Cardiac septum (tissue), 1 donor: ENCODE results near the gene CALHM4. TPM values are rescaled to one million over a fixed set of nuclear protein-coding genes. Genes with fewer than 3 reads are reported as not detected.

Experiments used
- total RNA-seq: library from RNA; stranded (reverse); fragmentation: NEBNext Ultra II Directional; extraction: Animal tissue kit (Norgen Biotek cat#: 25700); gene quantifications from one replicate; pipeline ENCODE4 v1.2.1, GENCODE V29; 2021
- donor health status: DM: no; HTN: no; CAD: no.

The CALHM4 gene
- total RNA-seq, 1 donor from 2014 or later: not detected

Other genes with a start within 250 kb of the CALHM4 start
- gene DSE, start 182.8 kb upstream of the CALHM4 start, total RNA-seq: 14.3 TPM
- gene CALHM6, start 92.4 kb upstream of the CALHM4 start, total RNA-seq: 0.97 TPM
- gene CALHM5, start 42.1 kb upstream of the CALHM4 start, total RNA-seq: 1.7 TPM
- 0.16 TPM for gene TRAPPC3L, start 8.1 kb upstream of the CALHM4 start, total RNA-seq
- 52.9 TPM for gene RWDD1, start 17.8 kb downstream of the CALHM4 start, total RNA-seq
- 0.57 TPM for gene RSPH4A, start 62.7 kb downstream of the CALHM4 start, total RNA-seq
- gene ZUP1, start 115.0 kb downstream of the CALHM4 start, total RNA-seq: 4.4 TPM
- 7.7 TPM for gene KPNA5, start 127.5 kb downstream of the CALHM4 start, total RNA-seq
- gene FAM162B, start 212.0 kb downstream of the CALHM4 start, total RNA-seq: 2.7 TPM